ENCODE data around the gene MTCH1. TPM values are rescaled to one million over a fixed set of nuclear protein-coding genes. Genes with fewer than 3 reads are reported as not detected.

MTCH1 gene
- total RNA-seq, 1 experiment from 2014 or later, result 204 TPM

DNA sequence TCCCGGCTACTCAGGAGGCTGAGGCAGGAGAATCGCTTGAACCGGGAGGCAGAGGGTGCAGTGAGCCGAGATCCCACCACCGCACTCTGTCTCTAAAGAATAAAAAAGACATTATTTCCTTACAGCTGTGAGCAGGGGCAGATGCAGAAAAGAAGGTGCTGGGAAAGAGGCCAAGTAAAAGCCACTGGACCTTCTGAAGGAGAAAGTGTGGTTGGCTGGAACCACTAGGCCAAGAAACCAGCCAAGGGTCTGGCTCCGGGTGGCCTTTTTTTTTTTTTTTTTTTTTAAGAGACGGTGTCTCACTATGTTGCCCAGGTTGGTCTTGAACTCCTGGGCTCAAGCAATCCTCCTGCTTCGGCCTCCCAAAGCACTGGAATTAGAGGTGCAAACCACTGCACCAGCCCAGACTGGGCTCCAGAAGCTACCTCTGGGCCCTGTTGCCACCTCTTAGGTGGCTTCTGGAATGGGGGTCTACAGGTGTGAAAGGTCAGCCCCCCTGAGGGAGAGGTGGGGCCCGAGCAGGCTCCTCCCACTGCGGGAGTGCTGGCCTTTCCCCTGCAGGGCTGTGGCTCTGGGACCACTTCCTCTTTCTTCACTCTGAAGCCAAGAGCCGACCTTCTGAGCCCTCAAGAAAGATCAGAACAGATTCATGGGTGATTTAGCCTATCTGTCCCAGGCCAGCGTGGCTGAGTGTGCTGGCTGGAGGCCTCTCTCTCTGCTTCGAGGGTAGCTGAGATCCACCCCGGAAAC lies 19.2 kb upstream of the MTCH1 start, which contains the start of gene FGD2:
FGD2 (plus strand) TSS at position 595 of the 750 bp plus-strand sequence. CDS start 163 bp downstream, outside the sequence.
- H3K4me1 Mint-ChIP-seq, result no peaks in the 10 kb centered on the region
- POLR2A ChIA-PET, result interaction anchor here (2.1 kb wide), 1 partner anchor 13 kb away, joined by 5 read pairs; no protein-coding TSS in a partner anchor
- H3K27ac Mint-ChIP-seq, result no peak within 1 kb of the TSS
- no peak within 1 kb of the TSS for H3K4me3 Mint-ChIP-seq
- no peaks in the 10 kb centered on the region for H3K9me3 Mint-ChIP-seq
- no peak for TF ChIP-seq KAT7 (CRISPR knock-in tag; IDR thresholded peaks at IDR 0.05; ENCODE audit: borderline replicate concordance)
- H3K36me3 Mint-ChIP-seq, result no peaks in the 10 kb centered on the region
- H3K27me3 Mint-ChIP-seq (ENCODE audit: low read depth), result no peaks in the 10 kb centered on the region
- DNase-seq (ENCODE audit: low spot score) (no peak), ATAC-seq (peak; percentile 28; the same call in 1 of the 2 replicates)
- CTCF ChIA-PET, result interaction anchor here (0.7 to 2.6 kb wide), 2 partner anchors 13 to 98 kb away, joined by 3 to 41 read pairs; no protein-coding TSS in a partner anchor

DNA sequence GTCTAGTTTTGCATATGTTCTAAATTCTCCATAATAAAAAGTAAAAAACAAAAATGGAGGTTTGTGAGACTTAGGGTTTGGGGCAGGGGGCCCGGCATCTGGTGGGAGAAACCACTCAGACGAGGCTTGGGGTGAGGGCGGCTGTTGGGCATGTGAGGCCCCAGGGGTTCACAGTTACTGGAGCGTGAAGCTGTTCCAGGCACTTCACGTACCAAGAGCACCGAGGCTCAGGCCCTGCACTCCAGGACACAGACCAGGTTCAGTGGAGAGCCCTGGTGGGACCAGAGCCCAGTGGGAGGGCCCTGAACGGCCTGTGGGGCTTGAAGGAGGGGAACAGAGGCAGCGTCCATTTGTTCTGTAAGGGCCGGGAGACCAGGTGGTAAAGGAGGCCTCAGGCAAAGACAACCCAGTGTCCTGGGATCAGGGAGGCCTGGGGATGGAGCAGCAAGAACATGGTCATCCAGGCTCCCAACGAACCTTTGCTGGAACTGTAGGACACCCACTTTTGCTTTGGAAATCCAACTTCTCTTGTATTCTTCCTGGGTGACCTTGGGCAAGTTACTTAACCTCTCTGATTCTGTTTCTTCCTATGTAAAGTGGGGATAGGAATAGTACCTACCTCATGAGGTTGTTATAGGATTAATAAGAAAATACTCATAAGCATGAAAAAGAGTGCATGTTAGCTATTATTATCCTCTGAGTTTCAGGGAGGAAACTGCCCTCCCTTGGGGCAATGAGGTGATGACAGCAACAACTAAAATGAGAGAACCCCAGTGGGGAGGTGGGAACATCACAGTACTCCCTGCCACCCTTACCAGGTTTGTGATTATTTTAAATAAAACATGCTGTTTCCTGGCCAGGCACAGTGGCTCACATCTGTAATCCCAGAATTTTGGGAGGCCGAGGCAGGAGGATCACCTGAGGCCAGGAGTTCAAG lies 18.3 kb upstream of the MTCH1 start:
- CTCF ChIA-PET, result interaction anchor here (1.2 kb wide), 1 partner anchor 14 kb away, joined by 3 read pairs; no protein-coding TSS in a partner anchor

More for the DNA sequence above, 18.3 kb upstream of the MTCH1 start:
- Mint-ChIP-seq H3K27me3 (ENCODE audit: low read depth) (no peaks in the 10 kb centered on the region), H3K9me3 (no peaks in the 10 kb centered on the region), H3K27ac (no peak overlapping the region; the same call in 1 of the 2 replicates), H3K4me3 (no peak overlapping the region), H3K36me3 (no peaks in the 10 kb centered on the region), H3K4me1 (0 out of 2 replicates have a peak, but pooled peaks cover 2% of the 10 kb centered on the region)
- POLR2A ChIA-PET, result no interaction called here
- ATAC-seq (no peak), DNase-seq (ENCODE audit: low spot score) (no peak)
- TF ChIP-seq TP53 (CRISPR knock-in tag; IDR thresholded peaks at IDR 0.05) (no peak), ZNF138 (CRISPR knock-in tag; conservative IDR thresholded peaks at IDR 0.05) (no peak), SMAD4 (CRISPR knock-in tag; IDR thresholded peaks at IDR 0.05) (no peak), ZNF512 (CRISPR knock-in tag; IDR thresholded peaks at IDR 0.05; ENCODE audit: borderline replicate concordance) (no peak), JUN (CRISPR knock-in tag; IDR thresholded peaks at IDR 0.05) (no peak), FOXJ3 (CRISPR knock-in tag; IDR thresholded peaks at IDR 0.05; ENCODE audit: borderline replicate concordance) (no peak), SOX15 (CRISPR knock-in tag; IDR thresholded peaks at IDR 0.05) (no peak), PRDM15 (CRISPR knock-in tag; IDR thresholded peaks at IDR 0.05) (no peak), ZNF671 (CRISPR knock-in tag; IDR thresholded peaks at IDR 0.05) (no peak), CREB1 (CRISPR knock-in tag; IDR thresholded peaks at IDR 0.05) (no peak), SMAD3 (CRISPR knock-in tag; IDR thresholded peaks at IDR 0.05; ENCODE audit: borderline replicate concordance) (no peak), TEAD4 (CRISPR knock-in tag; IDR thresholded peaks at IDR 0.05) (no peak), CREM (CRISPR knock-in tag; IDR thresholded peaks at IDR 0.05) (no peak), ZNF232 (CRISPR knock-in tag; IDR thresholded peaks at IDR 0.05) (no peak), IRF2 (CRISPR knock-in tag; IDR thresholded peaks at IDR 0.05; ENCODE audit: borderline replicate concordance, low read depth) (no peak)
- TF ChIP-seq, protein P1, sequence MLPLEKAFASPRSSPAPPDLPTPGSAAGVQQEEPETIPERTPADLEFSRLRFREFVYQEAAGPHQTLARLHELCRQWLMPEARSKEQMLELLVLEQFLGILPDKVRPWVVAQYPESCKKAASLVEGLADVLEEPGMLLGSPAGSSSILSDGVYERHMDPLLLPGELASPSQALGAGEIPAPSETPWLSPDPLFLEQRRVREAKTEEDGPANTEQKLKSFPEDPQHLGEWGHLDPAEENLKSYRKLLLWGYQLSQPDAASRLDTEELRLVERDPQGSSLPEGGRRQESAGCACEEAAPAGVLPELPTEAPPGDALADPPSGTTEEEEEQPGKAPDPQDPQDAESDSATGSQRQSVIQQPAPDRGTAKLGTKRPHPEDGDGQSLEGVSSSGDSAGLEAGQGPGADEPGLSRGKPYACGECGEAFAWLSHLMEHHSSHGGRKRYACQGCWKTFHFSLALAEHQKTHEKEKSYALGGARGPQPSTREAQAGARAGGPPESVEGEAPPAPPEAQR (CRISPR knock-in tag; IDR thresholded peaks at IDR 0.05), result no peak
- TF ChIP-seq, protein P2, sequence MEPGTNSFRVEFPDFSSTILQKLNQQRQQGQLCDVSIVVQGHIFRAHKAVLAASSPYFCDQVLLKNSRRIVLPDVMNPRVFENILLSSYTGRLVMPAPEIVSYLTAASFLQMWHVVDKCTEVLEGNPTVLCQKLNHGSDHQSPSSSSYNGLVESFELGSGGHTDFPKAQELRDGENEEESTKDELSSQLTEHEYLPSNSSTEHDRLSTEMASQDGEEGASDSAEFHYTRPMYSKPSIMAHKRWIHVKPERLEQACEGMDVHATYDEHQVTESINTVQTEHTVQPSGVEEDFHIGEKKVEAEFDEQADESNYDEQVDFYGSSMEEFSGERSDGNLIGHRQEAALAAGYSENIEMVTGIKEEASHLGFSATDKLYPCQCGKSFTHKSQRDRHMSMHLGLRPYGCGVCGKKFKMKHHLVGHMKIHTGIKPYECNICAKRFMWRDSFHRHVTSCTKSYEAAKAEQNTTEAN (CRISPR knock-in tag; IDR thresholded peaks at IDR 0.05), result no peak
- TF ChIP-seq, protein P3, sequence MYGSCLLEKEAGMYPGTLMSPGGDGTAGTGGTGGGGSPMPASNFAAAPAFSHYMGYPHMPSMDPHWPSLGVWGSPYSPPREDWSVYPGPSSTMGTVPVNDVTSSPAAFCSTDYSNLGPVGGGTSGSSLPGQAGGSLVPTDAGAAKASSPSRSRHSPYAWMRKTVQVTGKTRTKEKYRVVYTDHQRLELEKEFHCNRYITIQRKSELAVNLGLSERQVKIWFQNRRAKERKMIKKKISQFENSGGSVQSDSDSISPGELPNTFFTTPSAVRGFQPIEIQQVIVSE (CRISPR knock-in tag; IDR thresholded peaks at IDR 0.05; ENCODE audit: borderline replicate concordance), result no peak
- TF ChIP-seq, protein P4, sequence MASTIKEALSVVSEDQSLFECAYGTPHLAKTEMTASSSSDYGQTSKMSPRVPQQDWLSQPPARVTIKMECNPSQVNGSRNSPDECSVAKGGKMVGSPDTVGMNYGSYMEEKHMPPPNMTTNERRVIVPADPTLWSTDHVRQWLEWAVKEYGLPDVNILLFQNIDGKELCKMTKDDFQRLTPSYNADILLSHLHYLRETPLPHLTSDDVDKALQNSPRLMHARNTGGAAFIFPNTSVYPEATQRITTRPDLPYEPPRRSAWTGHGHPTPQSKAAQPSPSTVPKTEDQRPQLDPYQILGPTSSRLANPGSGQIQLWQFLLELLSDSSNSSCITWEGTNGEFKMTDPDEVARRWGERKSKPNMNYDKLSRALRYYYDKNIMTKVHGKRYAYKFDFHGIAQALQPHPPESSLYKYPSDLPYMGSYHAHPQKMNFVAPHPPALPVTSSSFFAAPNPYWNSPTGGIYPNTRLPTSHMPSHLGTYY (CRISPR knock-in tag; IDR thresholded peaks at IDR 0.05), result no peak
